H1 (cell line): ENCODE results near the gene IZUMO2. TPM values are rescaled to one million over a fixed set of nuclear protein-coding genes. Genes with fewer than 3 reads are reported as not detected.

Experiments used
- CEBPB ChIP-seq: IDR thresholded peaks from 2 replicates; pipeline ENCODE4 v1.6.1; 2012; ENCODE audit warnings: low read depth, low read length
- CHD2 ChIP-seq: IDR thresholded peaks from 2 replicates; pipeline ENCODE4 v1.6.1; 2012; ENCODE audit warnings: low read length, improper control_type of control experiment
- FOSL1 ChIP-seq: IDR thresholded peaks from 2 replicates; pipeline ENCODE4 v1.6.1; 2011; ENCODE audit warnings: mild to moderate bottlenecking, low read depth, low read length, moderate library complexity; ENCODE audit not compliant: insufficient read depth
- JUN ChIP-seq: IDR thresholded peaks from 2 replicates; pipeline ENCODE4 v1.6.1; 2011; ENCODE audit warnings: low read depth, mild to moderate bottlenecking, improper control_type of control experiment, low read length
- KDM4A ChIP-seq: IDR thresholded peaks from one replicate; pipeline ENCODE4 v1.7.1; 2012; ENCODE audit warnings: low read depth, mild to moderate bottlenecking, moderate library complexity, low read length, inconsistent platforms; ENCODE audit not compliant: severe bottlenecking
- KDM5A ChIP-seq: fragments of 200-600 bp; IDR thresholded peaks from 2 replicates; pipeline ENCODE4 v1.7.1; 2012; ENCODE audit warnings: mild to moderate bottlenecking, low read length, inconsistent platforms, mixed read lengths
- POLR2A ChIP-seq, 2 experiments: IDR thresholded peaks; 1 replicate in 1 of 2; 2 replicates in 1 of 2; pipeline ENCODE4 v1.6.1; 2011; ENCODE audit warnings: low read depth in 2 of 2, low read length in 2 of 2, mild to moderate bottlenecking in 2 of 2; ENCODE audit errors: control extremely low read depth in 1 of 2
- RAD21 ChIP-seq, 2 experiments: IDR thresholded peaks in 1 of 2; conservative IDR thresholded peaks in 1 of 2; 2 replicates each; pipeline ENCODE4 v1.6.1; 2011; ENCODE audit warnings: low read depth in 2 of 2, low read length in 2 of 2, improper control_type of control experiment in 1 of 2, inconsistent platforms in 1 of 2, mild to moderate bottlenecking in 1 of 2, moderate library complexity in 1 of 2
- SIRT6 ChIP-seq: IDR thresholded peaks from one replicate; pipeline ENCODE4 v1.7.1; 2012; ENCODE audit warnings: low read length, inconsistent platforms
- polyA plus RNA-seq, 7 experiments: library from polyadenylated mRNA; depleted of rRNA in 3 of 7; stranded (reverse) in 5 of 7; unstranded in 2 of 7; fragments of >200 nt in 5 of 7; fragments of 200-250 nt in 2 of 7; gene quantifications; 1 replicate in 5 of 7; 2 replicates in 1 of 7; 4 replicates in 1 of 7; pipeline versions ENCODE4 v1.2.1 to v1.2.3, GENCODE V29; 2011 to 2013; ENCODE audit warnings: missing spikeins in 2 of 7, mixed read lengths in 2 of 7
- total RNA-seq: library from RNA; stranded (reverse); fragmentation: NEBNext Ultra II Directional; extraction: Animal tissue kit (Norgen Biotek cat#: 25700); gene quantifications from 2 replicates; pipeline ENCODE4 v1.2.1, GENCODE V29; 2021
- TF ChIP-seq, protein P1 (sequence below): fragments of 300-600 bp; sonication (generic); IDR thresholded peaks from 2 replicates; pipeline ENCODE4 v1.7.1; 2012; ENCODE audit warnings: low read length, moderate library complexity, mild to moderate bottlenecking, inconsistent platforms; ENCODE audit not compliant: insufficient replicate concordance

The IZUMO2 gene
- total and polyA plus RNA-seq, 2 of the 8 experiments (the other 6 are each of a cell fraction or from before 2014, with no cell fraction given) = 1.7 to 1.9 TPM

DNA sequence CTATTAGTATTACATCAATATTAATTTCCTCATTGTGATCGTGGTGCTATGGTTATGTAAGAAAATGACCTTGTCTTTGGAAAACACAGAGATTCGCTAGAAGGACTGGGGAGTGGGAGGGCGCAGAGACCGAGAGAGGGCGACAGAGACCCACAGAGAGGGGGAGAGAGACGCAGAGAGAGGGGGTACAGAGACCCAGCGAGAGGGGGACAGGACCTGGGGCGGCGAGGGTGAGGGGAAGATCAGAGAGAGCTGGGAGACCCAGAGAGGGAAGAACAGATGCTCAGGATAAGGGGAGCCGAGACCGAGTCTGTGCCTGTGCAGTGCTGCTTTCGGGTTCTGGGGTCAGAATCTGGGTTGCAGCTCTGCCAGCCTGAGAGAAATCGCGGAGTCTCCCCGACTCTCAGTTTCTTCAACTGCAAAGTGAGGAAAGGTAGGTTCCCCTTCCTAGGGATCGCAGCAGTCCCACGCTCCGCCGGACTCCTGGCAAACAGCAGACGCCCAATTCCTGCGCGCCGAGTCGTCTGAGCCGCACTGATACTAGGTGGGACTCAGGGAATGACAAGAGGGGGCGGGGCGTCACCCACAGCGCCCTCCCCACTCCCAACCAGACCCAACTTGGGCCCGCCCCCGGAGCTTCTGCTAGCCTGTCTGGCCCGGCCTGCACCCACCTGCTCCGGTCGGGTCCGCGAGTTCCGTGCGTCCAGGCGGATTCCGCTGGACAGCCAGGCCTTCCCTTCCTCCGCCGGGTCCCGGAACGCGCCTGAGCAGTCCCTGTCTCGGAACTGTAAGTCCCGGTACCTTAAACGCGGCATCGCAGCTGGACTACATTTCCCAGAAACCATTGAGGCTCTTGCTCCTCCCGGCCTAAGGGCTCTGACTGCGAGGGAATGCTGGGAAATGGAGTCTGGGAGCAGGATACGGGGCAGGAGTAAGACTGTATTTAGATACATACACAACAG, 15.3 kb downstream of the IZUMO2 start (continued):
- TF ChIP-seq, protein P1, sequence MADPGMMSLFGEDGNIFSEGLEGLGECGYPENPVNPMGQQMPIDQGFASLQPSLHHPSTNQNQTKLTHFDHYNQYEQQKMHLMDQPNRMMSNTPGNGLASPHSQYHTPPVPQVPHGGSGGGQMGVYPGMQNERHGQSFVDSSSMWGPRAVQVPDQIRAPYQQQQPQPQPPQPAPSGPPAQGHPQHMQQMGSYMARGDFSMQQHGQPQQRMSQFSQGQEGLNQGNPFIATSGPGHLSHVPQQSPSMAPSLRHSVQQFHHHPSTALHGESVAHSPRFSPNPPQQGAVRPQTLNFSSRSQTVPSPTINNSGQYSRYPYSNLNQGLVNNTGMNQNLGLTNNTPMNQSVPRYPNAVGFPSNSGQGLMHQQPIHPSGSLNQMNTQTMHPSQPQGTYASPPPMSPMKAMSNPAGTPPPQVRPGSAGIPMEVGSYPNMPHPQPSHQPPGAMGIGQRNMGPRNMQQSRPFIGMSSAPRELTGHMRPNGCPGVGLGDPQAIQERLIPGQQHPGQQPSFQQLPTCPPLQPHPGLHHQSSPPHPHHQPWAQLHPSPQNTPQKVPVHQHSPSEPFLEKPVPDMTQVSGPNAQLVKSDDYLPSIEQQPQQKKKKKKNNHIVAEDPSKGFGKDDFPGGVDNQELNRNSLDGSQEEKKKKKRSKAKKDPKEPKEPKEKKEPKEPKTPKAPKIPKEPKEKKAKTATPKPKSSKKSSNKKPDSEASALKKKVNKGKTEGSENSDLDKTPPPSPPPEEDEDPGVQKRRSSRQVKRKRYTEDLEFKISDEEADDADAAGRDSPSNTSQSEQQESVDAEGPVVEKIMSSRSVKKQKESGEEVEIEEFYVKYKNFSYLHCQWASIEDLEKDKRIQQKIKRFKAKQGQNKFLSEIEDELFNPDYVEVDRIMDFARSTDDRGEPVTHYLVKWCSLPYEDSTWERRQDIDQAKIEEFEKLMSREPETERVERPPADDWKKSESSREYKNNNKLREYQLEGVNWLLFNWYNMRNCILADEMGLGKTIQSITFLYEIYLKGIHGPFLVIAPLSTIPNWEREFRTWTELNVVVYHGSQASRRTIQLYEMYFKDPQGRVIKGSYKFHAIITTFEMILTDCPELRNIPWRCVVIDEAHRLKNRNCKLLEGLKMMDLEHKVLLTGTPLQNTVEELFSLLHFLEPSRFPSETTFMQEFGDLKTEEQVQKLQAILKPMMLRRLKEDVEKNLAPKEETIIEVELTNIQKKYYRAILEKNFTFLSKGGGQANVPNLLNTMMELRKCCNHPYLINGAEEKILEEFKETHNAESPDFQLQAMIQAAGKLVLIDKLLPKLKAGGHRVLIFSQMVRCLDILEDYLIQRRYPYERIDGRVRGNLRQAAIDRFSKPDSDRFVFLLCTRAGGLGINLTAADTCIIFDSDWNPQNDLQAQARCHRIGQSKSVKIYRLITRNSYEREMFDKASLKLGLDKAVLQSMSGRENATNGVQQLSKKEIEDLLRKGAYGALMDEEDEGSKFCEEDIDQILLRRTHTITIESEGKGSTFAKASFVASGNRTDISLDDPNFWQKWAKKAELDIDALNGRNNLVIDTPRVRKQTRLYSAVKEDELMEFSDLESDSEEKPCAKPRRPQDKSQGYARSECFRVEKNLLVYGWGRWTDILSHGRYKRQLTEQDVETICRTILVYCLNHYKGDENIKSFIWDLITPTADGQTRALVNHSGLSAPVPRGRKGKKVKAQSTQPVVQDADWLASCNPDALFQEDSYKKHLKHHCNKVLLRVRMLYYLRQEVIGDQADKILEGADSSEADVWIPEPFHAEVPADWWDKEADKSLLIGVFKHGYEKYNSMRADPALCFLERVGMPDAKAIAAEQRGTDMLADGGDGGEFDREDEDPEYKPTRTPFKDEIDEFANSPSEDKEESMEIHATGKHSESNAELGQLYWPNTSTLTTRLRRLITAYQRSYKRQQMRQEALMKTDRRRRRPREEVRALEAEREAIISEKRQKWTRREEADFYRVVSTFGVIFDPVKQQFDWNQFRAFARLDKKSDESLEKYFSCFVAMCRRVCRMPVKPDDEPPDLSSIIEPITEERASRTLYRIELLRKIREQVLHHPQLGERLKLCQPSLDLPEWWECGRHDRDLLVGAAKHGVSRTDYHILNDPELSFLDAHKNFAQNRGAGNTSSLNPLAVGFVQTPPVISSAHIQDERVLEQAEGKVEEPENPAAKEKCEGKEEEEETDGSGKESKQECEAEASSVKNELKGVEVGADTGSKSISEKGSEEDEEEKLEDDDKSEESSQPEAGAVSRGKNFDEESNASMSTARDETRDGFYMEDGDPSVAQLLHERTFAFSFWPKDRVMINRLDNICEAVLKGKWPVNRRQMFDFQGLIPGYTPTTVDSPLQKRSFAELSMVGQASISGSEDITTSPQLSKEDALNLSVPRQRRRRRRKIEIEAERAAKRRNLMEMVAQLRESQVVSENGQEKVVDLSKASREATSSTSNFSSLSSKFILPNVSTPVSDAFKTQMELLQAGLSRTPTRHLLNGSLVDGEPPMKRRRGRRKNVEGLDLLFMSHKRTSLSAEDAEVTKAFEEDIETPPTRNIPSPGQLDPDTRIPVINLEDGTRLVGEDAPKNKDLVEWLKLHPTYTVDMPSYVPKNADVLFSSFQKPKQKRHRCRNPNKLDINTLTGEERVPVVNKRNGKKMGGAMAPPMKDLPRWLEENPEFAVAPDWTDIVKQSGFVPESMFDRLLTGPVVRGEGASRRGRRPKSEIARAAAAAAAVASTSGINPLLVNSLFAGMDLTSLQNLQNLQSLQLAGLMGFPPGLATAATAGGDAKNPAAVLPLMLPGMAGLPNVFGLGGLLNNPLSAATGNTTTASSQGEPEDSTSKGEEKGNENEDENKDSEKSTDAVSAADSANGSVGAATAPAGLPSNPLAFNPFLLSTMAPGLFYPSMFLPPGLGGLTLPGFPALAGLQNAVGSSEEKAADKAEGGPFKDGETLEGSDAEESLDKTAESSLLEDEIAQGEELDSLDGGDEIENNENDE = no peak
- TF ChIP-seq KDM4A (peak; percentile 66), CHD2 (no peak), SIRT6 (no peak), JUN (no peak), KDM5A (no peak), FOSL1 (no peak), RAD21 (IDR thresholded peaks at IDR 0.05 in 1 of 2, conservative IDR thresholded peaks at IDR 0.05 in 1 of 2; ENCODE audit: low read depth in 2 of 2, low read length in 2 of 2) (peak; percentile 77 to 83), CEBPB (no peak), POLR2A (IDR thresholded peaks at IDR 0.05; ENCODE audit: control extremely low read depth in 1 of 2, low read depth in 2 of 2, low read length in 2 of 2) (no peak)
